GM12875 (cell line): ENCODE results near the gene PDXP.

Source experiments
- H3K4me3 ChIP-seq: one replicate; pipeline ENCODE4 v1.5.1; 2011; ENCODE audit warnings: low read depth, low read length, control low read depth
- CTCF ChIP-seq: IDR thresholded peaks from 2 replicates; pipeline ENCODE4 v1.5.1; 2011; ENCODE audit warnings: low read depth, mild to moderate bottlenecking, control low read depth, inconsistent platforms, low read length, moderate library complexity, borderline replicate concordance; ENCODE audit not compliant: insufficient read depth

PDXP gene

GRCh38 chr22:37658133-37659065, at the start of gene PDXP:
PDXP (plus strand) TSS chr22:37658723; CDS start chr22:37658783, 60 bp downstream.
- TF ChIP-seq CTCF, result no peak
- H3K4me3 ChIP-seq, result peak within 1 kb of the TSS; percentile 66

- no peak for TF ChIP-seq CTCF
- peak overlapping the region; percentile 96 for H3K4me3 ChIP-seq
Observed at GRCh38 chr22:37609240-37610152, 49.0 kb upstream of the PDXP start.

- peak overlapping the region; percentile 96 for H3K4me3 ChIP-seq
Observed at GRCh38 chr22:37610153-37610475, 48.4 kb upstream of the PDXP start.

- TF ChIP-seq CTCF, result no peak
- no peak overlapping the region for H3K4me3 ChIP-seq
Observed at GRCh38 chr22:37610480-37611129, 47.9 kb upstream of the PDXP start.

GRCh38 chr22:37611207-37611606, 47.3 kb upstream of the PDXP start:
- no peak for TF ChIP-seq CTCF
- H3K4me3 ChIP-seq, result no peak overlapping the region

GRCh38 chr22:37616201-37617083, 42.1 kb upstream of the PDXP start:
- TF ChIP-seq CTCF, result no peak
- H3K4me3 ChIP-seq, result no peak overlapping the region
